DOHH2 (cell line): Measurements from ENCODE around the gene SMTN.

ENCODE experiments used
- EZH2phosphoT487 ChIP-seq: fragments of 200-600 bp; sonication (generic); IDR thresholded peaks from 2 replicates; pipeline ENCODE4 v1.6.1; 2017; ENCODE audit warnings: borderline replicate concordance, mild to moderate bottlenecking, antibody characterized with exemption, low read length, moderate library complexity, mixed read lengths
- TF ChIP-seq, protein P1 (sequence below): fragments of 200-600 bp; sonication (generic); IDR thresholded peaks from one replicate; pipeline ENCODE4 v1.5.1; 2014; ENCODE audit warnings: antibody characterized with exemption, mild to moderate bottlenecking, low read depth, low read length; ENCODE audit not compliant: poor library complexity, severe bottlenecking

DNA sequence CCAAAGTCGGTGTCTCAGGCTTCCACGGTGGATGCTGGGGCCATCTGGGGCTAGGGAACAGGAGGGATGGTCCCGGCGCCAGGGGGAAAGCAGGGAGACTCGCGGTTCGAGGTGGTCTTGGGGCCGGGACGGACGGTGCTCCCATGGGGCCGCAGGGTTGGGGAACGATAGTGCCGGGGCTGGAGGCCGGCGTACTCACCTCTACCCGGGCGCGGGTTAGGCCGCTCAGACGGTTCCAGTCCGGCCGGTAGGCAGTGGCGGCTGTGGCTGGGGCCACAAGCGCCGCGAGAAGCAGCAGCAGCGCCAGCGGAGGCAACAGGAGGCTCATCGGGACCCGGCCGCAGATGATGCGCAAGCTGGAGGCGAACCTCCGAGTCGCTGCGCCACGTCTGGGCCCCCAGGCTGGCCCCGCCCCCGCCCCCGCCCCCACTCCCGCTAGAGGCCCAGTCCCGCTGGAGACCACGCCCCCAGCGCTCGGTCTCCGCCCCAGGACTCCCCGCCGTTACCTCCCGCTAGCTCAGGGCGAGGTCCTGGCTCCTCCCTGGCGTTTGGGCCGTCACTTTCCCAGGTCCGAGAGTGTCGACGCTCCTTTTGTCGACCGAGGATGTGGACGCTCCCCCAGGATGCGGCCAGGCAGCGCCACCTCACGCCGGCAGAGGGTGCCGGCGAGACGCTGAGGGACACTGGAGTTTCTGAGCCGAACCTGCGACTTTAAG, 26.2 kb downstream of the SMTN start, which contains the start of gene SELENOM:
- TF ChIP-seq, protein P1, sequence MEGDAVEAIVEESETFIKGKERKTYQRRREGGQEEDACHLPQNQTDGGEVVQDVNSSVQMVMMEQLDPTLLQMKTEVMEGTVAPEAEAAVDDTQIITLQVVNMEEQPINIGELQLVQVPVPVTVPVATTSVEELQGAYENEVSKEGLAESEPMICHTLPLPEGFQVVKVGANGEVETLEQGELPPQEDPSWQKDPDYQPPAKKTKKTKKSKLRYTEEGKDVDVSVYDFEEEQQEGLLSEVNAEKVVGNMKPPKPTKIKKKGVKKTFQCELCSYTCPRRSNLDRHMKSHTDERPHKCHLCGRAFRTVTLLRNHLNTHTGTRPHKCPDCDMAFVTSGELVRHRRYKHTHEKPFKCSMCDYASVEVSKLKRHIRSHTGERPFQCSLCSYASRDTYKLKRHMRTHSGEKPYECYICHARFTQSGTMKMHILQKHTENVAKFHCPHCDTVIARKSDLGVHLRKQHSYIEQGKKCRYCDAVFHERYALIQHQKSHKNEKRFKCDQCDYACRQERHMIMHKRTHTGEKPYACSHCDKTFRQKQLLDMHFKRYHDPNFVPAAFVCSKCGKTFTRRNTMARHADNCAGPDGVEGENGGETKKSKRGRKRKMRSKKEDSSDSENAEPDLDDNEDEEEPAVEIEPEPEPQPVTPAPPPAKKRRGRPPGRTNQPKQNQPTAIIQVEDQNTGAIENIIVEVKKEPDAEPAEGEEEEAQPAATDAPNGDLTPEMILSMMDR: peak; percentile 69
- no peak for TF ChIP-seq EZH2phosphoT487
